Mucosa of stomach (tissue), 1 donor: Measurements from ENCODE around the gene AZU1.

Source experiments
- H3K27me3 ChIP-seq: one replicate; pipeline ENCODE4 v1.7.0; 2013; ENCODE audit warnings: mild to moderate bottlenecking, low read length; ENCODE audit not compliant: control insufficient read depth, insufficient read depth
- H3K36me3 ChIP-seq: one replicate; pipeline ENCODE4 v1.7.0; 2013; ENCODE audit warnings: low read length; ENCODE audit not compliant: control insufficient read depth, insufficient read depth
- H3K4me1 ChIP-seq: one replicate; pipeline ENCODE4 v1.7.0; 2013; ENCODE audit warnings: mild to moderate bottlenecking, low read length; ENCODE audit not compliant: control insufficient read depth, insufficient read depth
- H3K4me3 ChIP-seq: one replicate; pipeline ENCODE4 v1.7.0; 2013; ENCODE audit warnings: low read length
- H3K9ac ChIP-seq: one replicate; pipeline ENCODE4 v1.7.0; 2013; ENCODE audit warnings: mild to moderate bottlenecking, low read length, moderate library complexity
- H3K9me3 ChIP-seq: one replicate; pipeline ENCODE4 v1.7.0; 2013; ENCODE audit warnings: mild to moderate bottlenecking, low read length, moderate library complexity; ENCODE audit not compliant: control insufficient read depth
- donor health status: Pancreatic carcinoma.

AZU1 gene

GRCh38 chr19:799076-799881 is 28.4 kb upstream of the AZU1 start:
- Histone ChIP-seq H3K27me3 (no peaks in the 10 kb centered on the region), H3K9me3 (no peaks in the 10 kb centered on the region), H3K9ac (peak overlapping the region; percentile 83), H3K4me3 (peak overlapping the region; percentile 87), H3K36me3 (peaks cover 12% of the 10 kb centered on the region), H3K4me1 (peaks cover 40% of the 10 kb centered on the region)

DNA sequence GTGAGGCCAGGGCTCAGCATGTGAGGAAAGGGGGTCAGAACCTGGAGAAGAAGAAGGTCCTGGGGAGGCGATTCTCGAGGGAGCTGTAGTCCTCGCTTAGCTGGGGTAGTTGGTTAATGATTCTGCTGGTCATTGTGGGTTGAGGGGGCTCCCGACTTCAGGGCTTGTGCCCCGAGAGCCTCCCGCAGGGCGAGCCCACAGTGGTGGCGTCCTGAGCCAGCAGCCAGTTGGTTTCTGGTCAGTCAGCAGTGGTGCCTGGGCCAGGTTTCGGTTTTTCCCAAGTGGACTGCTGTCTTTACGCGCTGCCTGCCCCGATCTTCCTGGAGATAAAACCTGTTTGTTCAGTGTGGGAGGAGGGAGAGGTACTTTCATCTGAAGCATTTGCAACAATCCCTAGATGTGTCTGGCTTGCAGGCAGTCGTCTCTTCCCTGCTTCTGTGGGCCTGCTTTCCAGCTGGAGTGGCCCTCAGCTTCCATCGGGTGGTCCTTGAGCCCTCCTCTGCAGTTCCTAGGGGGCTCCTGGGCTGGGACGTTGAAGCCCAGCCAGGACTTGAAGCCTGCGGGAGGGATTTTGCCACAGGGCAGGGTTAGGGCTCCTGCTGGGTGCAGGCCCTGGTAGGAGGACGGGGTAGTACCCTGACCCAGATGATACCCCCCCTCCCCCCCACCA is 27.1 kb upstream of the AZU1 start:
- Histone ChIP-seq H3K4me3 (peak overlapping the region; percentile 18), H3K4me1 (peaks cover 40% of the 10 kb centered on the region), H3K36me3 (peaks cover 23% of the 10 kb centered on the region), H3K27me3 (no peaks in the 10 kb centered on the region), H3K9ac (peak overlapping the region; percentile 83), H3K9me3 (no peaks in the 10 kb centered on the region)

GRCh38 chr19:801030-801860 is 26.4 kb upstream of the AZU1 start:
- peak overlapping the region; percentile 34 for H3K9ac ChIP-seq
- H3K27me3 ChIP-seq, result no peaks in the 10 kb centered on the region
- peaks cover 40% of the 10 kb centered on the region for H3K4me1 ChIP-seq
- H3K4me3 ChIP-seq, result no peak overlapping the region
- H3K36me3 ChIP-seq, result peaks cover 24% of the 10 kb centered on the region
- H3K9me3 ChIP-seq, result no peaks in the 10 kb centered on the region

DNA sequence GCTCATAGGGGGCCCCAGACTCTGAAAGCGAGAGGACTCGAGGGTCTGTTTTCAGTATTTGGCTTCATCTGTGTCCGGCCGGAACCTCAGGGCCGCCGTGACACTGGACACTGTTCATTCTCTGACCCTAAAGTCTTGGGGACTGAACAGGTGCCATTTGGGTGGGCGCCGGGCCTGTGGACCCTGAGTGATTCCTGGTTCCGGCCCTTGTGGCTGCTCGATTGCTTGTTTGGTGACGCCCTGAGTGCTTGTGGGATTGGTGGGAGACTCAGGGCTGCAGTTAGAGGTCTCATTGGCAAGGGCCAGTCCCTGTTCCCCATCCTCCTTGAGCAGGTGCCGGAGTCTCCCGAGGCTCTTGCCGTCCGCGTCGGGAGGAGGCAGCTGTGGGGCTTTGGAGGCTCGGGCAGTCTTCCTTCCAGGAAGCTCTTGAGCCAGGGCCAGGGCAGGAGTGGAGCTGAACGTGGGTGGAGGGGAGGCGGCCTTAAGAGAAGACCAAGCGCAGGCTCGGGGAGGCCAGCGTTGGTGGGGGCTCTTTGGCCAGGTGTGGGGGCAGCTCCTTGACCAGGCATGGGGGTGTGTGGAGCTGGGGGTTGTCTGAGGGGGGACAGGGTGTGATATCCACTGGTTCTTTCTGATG is 25.7 kb upstream of the AZU1 start:
- Histone ChIP-seq H3K36me3 (peaks cover 24% of the 10 kb centered on the region), H3K9me3 (no peaks in the 10 kb centered on the region), H3K27me3 (no peaks in the 10 kb centered on the region), H3K4me1 (peaks cover 40% of the 10 kb centered on the region), H3K4me3 (no peak overlapping the region), H3K9ac (peak overlapping the region; percentile 34)

GRCh38 chr19:802498-803098 is 25.0 kb upstream of the AZU1 start:
- Histone ChIP-seq H3K4me1 (peaks cover 40% of the 10 kb centered on the region), H3K9me3 (no peaks in the 10 kb centered on the region), H3K9ac (no peak overlapping the region), H3K36me3 (peaks cover 31% of the 10 kb centered on the region), H3K4me3 (no peak overlapping the region), H3K27me3 (no peaks in the 10 kb centered on the region)

DNA sequence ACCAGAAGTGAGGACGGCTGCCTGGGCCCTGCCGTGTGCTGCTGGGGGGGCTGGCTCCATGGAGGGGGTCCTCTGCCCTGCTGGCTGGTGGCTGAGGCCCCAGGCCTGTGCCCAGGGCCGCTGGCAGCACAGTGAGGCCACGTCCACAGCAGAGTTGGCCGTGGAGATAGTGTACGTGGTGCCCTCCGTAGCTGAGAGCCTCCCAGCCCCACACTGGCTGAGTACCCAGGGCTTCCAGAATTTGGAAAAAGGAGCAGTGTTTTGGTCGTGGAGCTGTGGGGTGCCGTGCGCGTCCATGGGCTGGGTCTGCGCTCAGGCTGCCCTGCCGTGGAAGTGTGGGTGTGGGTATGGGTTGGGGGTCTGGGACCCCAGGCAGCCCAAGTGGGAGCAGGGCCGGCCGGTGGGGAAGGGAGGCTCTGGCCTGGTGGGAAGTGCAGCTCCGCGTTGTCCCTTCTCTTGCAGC is 24.5 kb upstream of the AZU1 start:
- Histone ChIP-seq H3K4me1 (peaks cover 40% of the 10 kb centered on the region), H3K4me3 (no peak overlapping the region), H3K9me3 (no peaks in the 10 kb centered on the region), H3K27me3 (no peaks in the 10 kb centered on the region), H3K36me3 (peaks cover 36% of the 10 kb centered on the region), H3K9ac (no peak overlapping the region)

DNA sequence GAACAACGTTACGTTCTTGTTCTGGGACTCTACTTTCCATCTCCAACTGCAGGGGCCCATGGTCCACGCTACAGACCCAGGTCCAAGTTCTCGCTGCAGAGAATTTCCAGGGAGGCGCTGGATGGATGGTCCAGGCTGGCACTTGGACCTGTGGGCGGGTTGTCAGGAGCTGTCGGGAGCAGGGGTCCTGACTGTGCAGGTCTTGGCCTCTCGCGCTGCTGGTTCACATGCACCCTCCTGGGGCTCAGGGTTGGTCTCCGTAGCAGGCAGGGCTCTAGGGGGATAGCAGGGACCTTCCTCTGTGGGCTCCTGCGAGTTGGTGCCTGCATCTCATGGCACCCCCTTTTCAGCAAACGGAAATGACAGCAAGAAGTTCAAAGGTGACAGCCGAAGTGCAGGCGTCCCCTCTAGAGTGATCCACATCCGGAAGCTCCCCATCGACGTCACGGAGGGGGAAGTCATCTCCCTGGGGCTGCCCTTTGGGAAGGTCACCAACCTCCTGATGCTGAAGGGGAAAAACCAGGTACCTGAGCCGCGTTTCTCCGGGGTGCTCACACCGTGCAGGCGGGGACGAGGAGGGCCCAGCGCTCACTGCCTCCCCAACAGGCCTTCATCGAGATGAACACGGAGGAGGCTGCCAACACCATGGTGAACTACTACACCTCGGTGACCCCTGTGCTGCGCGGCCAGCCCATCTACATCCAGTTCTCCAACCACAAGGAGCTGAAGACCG is 23.8 kb upstream of the AZU1 start:
- Histone ChIP-seq H3K4me1 (peaks cover 38% of the 10 kb centered on the region), H3K27me3 (no peaks in the 10 kb centered on the region), H3K36me3 (peaks cover 36% of the 10 kb centered on the region), H3K4me3 (no peak overlapping the region), H3K9ac (no peak overlapping the region), H3K9me3 (no peaks in the 10 kb centered on the region)

- H3K4me1 ChIP-seq, result peaks cover 31% of the 10 kb centered on the region
- H3K27me3 ChIP-seq, result no peaks in the 10 kb centered on the region
- H3K9ac ChIP-seq, result no peak overlapping the region
- no peaks in the 10 kb centered on the region for H3K9me3 ChIP-seq
- no peak overlapping the region for H3K4me3 ChIP-seq
- H3K36me3 ChIP-seq, result peaks cover 36% of the 10 kb centered on the region
These were observed 23.0 kb upstream of the AZU1 start for GRCh38 chr19:804419-805165.

DNA sequence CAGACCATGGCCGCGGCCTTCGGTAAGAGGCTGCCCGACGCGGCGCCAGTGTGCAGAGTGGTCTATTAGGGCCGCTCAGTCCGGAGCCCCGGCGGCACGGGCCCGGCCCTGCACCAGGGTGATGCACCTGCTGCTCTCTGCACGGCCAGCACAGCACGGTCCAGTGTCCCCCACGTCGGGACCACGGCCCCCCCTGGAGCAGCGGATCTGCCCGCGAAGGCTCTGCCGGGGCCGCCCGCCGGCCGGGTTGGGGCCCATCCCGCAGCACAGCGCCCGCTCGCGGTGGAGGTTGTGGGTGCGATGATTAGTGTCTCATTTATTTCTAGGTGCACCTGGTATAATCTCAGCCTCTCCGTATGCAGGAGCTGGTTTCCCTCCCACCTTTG is 22.5 kb upstream of the AZU1 start:
- Histone ChIP-seq H3K27me3 (no peaks in the 10 kb centered on the region), H3K4me3 (no peak overlapping the region), H3K4me1 (peaks cover 25% of the 10 kb centered on the region), H3K36me3 (peaks cover 39% of the 10 kb centered on the region), H3K9me3 (no peaks in the 10 kb centered on the region), H3K9ac (no peak overlapping the region)

- H3K36me3 ChIP-seq, result peaks cover 44% of the 10 kb centered on the region
These were observed 21.8 kb upstream of the AZU1 start for GRCh38 chr19:805600-806550.

More at GRCh38 chr19:805600-806550, 21.8 kb upstream of the AZU1 start:
- H3K9ac ChIP-seq, result no peak overlapping the region
- peaks cover 18% of the 10 kb centered on the region for H3K4me1 ChIP-seq
- H3K27me3 ChIP-seq, result no peaks in the 10 kb centered on the region
- no peaks in the 10 kb centered on the region for H3K9me3 ChIP-seq
- H3K4me3 ChIP-seq, result no peak overlapping the region
